SK-N-MC (cell line): ENCODE results near the gene CDH16.
"Not testable (repeated sequence)": the region's sequence is repeated elsewhere in the genome, so short reads cannot be mapped to it uniquely, and the experiment has no call there.

Experiments
- DNase-seq: peaks from one replicate; pipeline ENCODE4 v3.0.0-alpha.2; 2011; ENCODE audit warnings: low read depth, low spot score
- H3K27ac ChIP-seq: fragments of 200-600 bp; sonication (generic); 2 replicates; pipeline ENCODE4 v1.5.1; 2016; ENCODE audit warnings: mixed run types
- H3K36me3 ChIP-seq: fragments of 200-600 bp; sonication (generic); 2 replicates; pipeline ENCODE4 v1.6.1; 2017; ENCODE audit warnings: antibody characterized with exemption, low read length, mixed read lengths; ENCODE audit not compliant: insufficient read depth
- H3K4me3 ChIP-seq: fragments of 200-600 bp; sonication (generic); 2 replicates; pipeline ENCODE4 v1.5.1; 2016
- H3K9ac ChIP-seq: fragments of 200-600 bp; sonication (generic); 2 replicates; pipeline ENCODE4 v1.8.0; 2017; ENCODE audit warnings: mixed run types, mixed read lengths; ENCODE audit not compliant: insufficient read length
- H3K9me3 ChIP-seq: fragments of 200-600 bp; sonication (generic); 2 replicates; pipeline ENCODE4 v1.6.1; 2017; ENCODE audit warnings: low read depth, mild to moderate bottlenecking, antibody characterized with exemption, low read length, moderate library complexity, mixed read lengths
- EZH2 ChIP-seq: fragments of 200-600 bp; sonication (generic); IDR thresholded peaks from one replicate; pipeline ENCODE4 v1.6.1; 2017; ENCODE audit warnings: antibody characterized with exemption
- FOXP2 ChIP-seq: optimal IDR thresholded peaks from 2 replicates; pipeline ENCODE3; 2011; ENCODE audit warnings: mild to moderate bottlenecking, moderate library complexity; ENCODE audit not compliant: insufficient read depth; ENCODE audit errors: extremely low read length, control extremely low read depth
- POLR2AphosphoS5 ChIP-seq: IDR thresholded peaks from 2 replicates; pipeline ENCODE4 v1.6.1; 2012; ENCODE audit warnings: mild to moderate bottlenecking, low read depth, low read length, borderline replicate concordance

The CDH16 gene

DNA sequence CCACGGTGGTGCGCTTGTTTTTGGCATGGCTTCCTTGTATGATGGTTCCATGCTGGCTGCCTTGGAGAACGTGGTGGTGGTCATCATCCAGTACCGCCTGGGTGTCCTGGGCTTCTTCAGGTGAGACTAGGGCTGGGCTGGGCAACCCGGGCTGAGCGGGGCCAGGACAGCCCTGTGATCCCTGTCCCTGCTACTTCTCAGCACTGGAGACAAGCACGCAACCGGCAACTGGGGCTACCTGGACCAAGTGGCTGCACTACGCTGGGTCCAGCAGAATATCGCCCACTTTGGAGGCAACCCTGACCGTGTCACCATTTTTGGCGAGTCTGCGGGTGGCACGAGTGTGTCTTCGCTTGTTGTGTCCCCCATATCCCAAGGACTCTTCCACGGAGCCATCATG is 21.6 kb upstream of the CDH16 start:
- Histone ChIP-seq H3K9ac (no peak overlapping the region), H3K4me3 (no peak overlapping the region), H3K36me3 (no peaks in the 10 kb centered on the region; the same call in 1 of the 2 replicates), H3K27ac (no peak overlapping the region), H3K9me3 (no peaks in the 10 kb centered on the region)
- TF ChIP-seq FOXP2 (no peak), EZH2 (no peak), POLR2AphosphoS5 (no peak)
- no peak for DNase-seq

GRCh38 chr16:66939366-66939765 is 20.7 kb upstream of the CDH16 start:
- TF ChIP-seq FOXP2 (no peak), EZH2 (no peak), POLR2AphosphoS5 (no peak)
- DNase-seq: no peak
- no peak overlapping the region for H3K4me3 ChIP-seq
- H3K9me3 ChIP-seq: no peaks in the 10 kb centered on the region
- no peaks in the 10 kb centered on the region; the same call in 1 of the 2 replicates for H3K36me3 ChIP-seq
- H3K9ac ChIP-seq: no peak overlapping the region
- no peak overlapping the region for H3K27ac ChIP-seq

DNA sequence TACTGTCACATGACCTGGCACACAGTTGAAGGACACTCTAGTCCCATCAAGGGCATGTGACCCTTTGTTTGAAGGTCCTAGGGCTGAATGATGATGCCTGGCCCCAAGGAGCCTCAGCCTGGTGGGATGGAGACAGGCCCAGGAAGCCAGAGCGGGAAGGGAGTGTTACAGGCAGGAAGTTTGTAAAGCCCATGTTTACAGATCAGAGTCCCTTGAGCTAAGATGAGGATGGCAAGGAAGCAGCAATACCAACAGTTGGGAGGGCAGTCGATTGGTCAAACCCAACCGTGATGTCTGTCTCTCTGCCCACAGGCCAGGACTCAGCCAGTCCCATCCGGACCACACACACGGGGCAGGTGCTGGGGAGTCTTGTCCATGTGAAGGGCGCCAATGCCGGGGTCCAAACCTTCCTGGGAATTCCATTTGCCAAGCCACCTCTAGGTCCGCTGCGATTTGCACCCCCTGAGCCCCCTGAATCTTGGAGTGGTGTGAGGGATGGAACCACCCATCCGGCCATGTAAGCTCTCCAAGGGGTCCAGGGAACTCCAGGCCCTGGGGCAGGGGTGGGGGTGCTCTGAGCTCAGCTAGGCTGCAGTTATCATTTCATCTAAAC is 19.1 kb upstream of the CDH16 start:
- no peak for TF ChIP-seq FOXP2
- TF ChIP-seq EZH2: no peak
- TF ChIP-seq POLR2AphosphoS5: no peak
- Histone ChIP-seq H3K36me3 (no peaks in the 10 kb centered on the region; the same call in 1 of the 2 replicates), H3K9me3 (no peaks in the 10 kb centered on the region), H3K27ac (no peak overlapping the region), H3K4me3 (no peak overlapping the region), H3K9ac (no peak overlapping the region)
- DNase-seq: no peak

- Histone ChIP-seq H3K4me3 (no peak overlapping the region), H3K36me3 (no peaks in the 10 kb centered on the region; the same call in 1 of the 2 replicates), H3K9me3 (no peaks in the 10 kb centered on the region), H3K27ac (no peak overlapping the region), H3K9ac (no peak overlapping the region)
- TF ChIP-seq POLR2AphosphoS5 (no peak), EZH2 (no peak), FOXP2 (no peak)
- DNase-seq: no peak
These were observed 18.3 kb upstream of the CDH16 start for GRCh38 chr16:66936889-66937554.

DNA sequence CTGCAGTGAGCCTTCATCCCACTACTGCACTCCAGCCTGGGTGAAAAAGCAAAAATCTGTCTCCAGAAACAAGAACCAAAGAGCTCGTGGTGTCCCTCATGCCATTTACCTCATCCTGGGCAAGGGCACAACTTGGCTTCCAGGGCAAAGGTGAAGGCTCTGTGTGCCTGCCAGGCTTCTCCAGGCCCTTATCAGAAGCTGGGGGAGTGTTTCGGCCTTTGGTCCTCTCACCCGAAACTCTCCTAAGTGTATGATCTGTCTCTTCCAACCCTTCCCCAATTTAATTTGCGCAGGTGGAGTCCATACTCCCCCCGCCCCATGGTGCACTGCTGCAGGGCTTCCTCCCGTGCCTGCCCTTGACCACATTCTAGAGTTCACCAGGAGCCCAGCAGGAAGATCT is 17.8 kb upstream of the CDH16 start:
- Histone ChIP-seq H3K36me3 (no peaks in the 10 kb centered on the region; the same call in 1 of the 2 replicates), H3K27ac (no peak overlapping the region)
- TF ChIP-seq FOXP2 (no peak), POLR2AphosphoS5 (no peak), EZH2 (no peak)

GRCh38 chr16:66935314-66936011 is 16.8 kb upstream of the CDH16 start, which contains the start of gene CES2:
Gene CES2, plus strand, starts transcription at chr16:66935516. Its CDS starts 120 bp downstream, at chr16:66935636.
- no peak for TF ChIP-seq POLR2AphosphoS5
- TF ChIP-seq FOXP2: no peak
- no peak for TF ChIP-seq EZH2
- DNase-seq: no peak
- H3K36me3 ChIP-seq: no peaks in the 10 kb centered on the region; the same call in 1 of the 2 replicates
- no peak within 1 kb of the TSS for H3K27ac ChIP-seq
- H3K9ac ChIP-seq: peak within 1 kb of the TSS; percentile 85
- H3K4me3 ChIP-seq: peak within 1 kb of the TSS; percentile 85
- H3K9me3 ChIP-seq: no peaks in the 10 kb centered on the region

More for the DNA sequence above, 17.8 kb upstream of the CDH16 start:
- no peak overlapping the region for H3K9ac ChIP-seq
- H3K9me3 ChIP-seq: no peaks in the 10 kb centered on the region
- no peak for DNase-seq
- H3K4me3 ChIP-seq: no peak overlapping the region

- not testable (repeated sequence) for H3K9me3 ChIP-seq, H3K27ac ChIP-seq, H3K36me3 ChIP-seq, DNase-seq
- peak overlapping the region; percentile 85 for H3K9ac ChIP-seq
- H3K4me3 ChIP-seq: peak overlapping the region; percentile 85
These were observed 16.2 kb upstream of the CDH16 start for GRCh38 chr16:66934839-66935313.

DNA sequence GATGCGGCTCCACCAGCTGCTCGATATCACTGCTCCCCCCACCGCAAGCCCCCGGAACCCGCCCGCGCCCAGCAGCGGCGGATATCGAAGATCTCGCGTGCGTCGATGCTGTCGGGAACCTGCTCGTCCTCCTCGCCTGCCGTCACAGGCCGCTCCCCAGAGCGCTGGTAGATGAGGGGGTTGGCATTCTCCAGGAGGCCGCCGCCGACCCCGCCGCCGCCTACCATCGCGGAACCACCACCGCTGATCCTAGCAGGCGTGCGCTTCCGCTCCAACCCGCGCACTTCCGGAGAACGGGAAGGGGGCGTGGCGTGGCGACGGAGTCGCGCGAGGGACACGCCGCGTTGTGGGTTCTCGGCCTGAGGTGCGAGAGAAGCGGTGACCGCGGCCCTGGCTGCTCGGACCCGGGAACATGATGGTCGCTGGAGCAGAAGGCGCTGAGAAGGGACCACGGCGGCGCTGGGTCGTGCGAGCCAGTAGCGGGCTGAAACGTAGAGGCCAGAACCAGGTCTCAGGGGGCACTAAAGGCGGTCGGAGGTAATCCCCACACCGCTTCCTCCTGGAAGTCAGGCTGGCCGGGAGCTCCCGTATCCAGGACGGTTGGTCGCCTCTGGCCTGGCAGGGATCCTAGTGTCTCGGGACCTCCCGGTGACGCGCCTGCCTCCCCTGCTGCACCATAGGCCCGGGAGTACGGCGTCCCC is 15.6 kb upstream of the CDH16 start, which contains the start of gene CIAO2B:
Gene CIAO2B, minus strand, starts transcription at position 265 of the 701 bp plus-strand sequence. Its CDS starts 38 bp downstream, at position 227.
- H3K27ac ChIP-seq: no peak within 1 kb of the TSS
- peak within 1 kb of the TSS; percentile 85 for H3K9ac ChIP-seq
- TF ChIP-seq POLR2AphosphoS5: peak; percentile 83
- no peak for TF ChIP-seq FOXP2
- no peak for TF ChIP-seq EZH2
- no peaks in the 10 kb centered on the region for H3K9me3 ChIP-seq
- H3K4me3 ChIP-seq: peak within 1 kb of the TSS; percentile 85
- DNase-seq: no peak
- H3K36me3 ChIP-seq: no peaks in the 10 kb centered on the region; the same call in 1 of the 2 replicates
